Epithelial cell of esophagus (primary cell): ENCODE results near the gene BRCC3.

Source experiments
- DNase-seq: peaks from one replicate; pipeline ENCODE4 v3.0.0; 2010; ENCODE audit warnings: low read depth
- H3K4me3 ChIP-seq: 2 replicates; pipeline ENCODE4 v1.5.1; 2011; ENCODE audit warnings: mild to moderate bottlenecking, low read length, control low read depth
- CTCF ChIP-seq: IDR thresholded peaks from 2 replicates; pipeline ENCODE4 v1.5.1; 2011; ENCODE audit warnings: low read depth, mild to moderate bottlenecking, low read length, control low read depth, inconsistent platforms; ENCODE audit not compliant: insufficient read depth; ENCODE audit errors: missing control alignments

Gene BRCC3

GRCh38 chrX:155148724-155149537, 77.6 kb downstream of the BRCC3 start:
- no peak overlapping the region for H3K4me3 ChIP-seq
- peak; percentile 39 for TF ChIP-seq CTCF
- peak; percentile 20 for DNase-seq

GRCh38 chrX:155169881-155170280, 98.6 kb downstream of the BRCC3 start:
- no peak overlapping the region for H3K4me3 ChIP-seq
- DNase-seq: no peak
- TF ChIP-seq CTCF: no peak
